GM19240 (cell line): ENCODE results near the gene CDH13.

Source experiments
- DNase-seq: peaks from one replicate; pipeline ENCODE4 v3.0.0; 2011; ENCODE audit warnings: low spot score; ENCODE audit not compliant: insufficient read length

The CDH13 gene

GRCh38 chr16:82782715-82783251 is 156.0 kb downstream of the CDH13 start:
- no peak for DNase-seq

DNA sequence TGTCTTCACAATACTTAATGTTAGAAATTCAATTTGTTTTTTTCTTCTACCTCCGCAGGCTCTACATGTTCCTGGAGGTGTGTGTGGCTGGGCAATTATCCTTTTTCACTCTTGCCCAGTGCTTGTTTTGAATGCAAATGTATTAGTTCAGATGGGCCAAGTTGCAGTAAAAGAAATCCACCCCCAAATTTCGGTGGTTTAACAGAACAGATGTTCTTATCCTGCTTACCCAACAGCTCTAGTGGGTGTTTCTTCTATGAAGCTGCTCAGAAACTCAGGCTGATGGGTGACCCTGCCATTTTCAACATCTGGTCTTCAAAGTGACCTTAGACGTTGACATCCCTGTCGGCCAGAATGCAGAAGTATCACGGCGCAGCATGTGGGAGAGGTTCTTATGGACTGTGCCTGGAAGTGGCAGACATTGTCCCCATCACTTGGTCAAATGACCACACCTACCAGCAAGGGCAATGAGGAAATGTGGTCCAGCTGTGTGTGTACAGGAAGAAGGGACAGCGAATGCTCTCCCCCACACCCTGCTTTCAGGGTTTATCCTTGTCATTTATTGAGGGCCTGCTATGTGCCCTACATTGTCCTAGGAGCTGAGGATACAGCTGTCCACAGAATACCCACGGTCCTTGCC is 157.3 kb downstream of the CDH13 start:
- no peak for DNase-seq

GRCh38 chr16:82784573-82784968 is 157.8 kb downstream of the CDH13 start:
- DNase-seq: no peak

DNA sequence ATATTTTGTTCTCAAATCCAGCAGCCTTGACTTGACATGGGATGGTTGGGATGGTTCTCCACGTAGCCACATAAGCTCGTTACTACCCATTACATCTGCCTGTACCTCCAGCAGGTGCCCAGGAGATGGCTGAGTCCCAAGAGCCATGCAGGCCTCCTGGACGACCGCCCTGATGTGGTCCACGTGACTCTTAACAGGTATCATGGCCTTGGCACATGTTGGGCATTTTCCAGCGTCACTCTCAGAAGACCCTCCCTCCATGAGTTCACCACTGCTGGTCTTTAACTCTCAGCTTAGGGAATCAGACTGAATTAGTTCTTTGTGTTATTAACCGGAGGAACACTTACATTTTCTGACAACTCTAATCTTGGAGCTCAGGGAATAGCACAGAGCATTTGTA is 161.5 kb downstream of the CDH13 start:
- DNase-seq: no peak

GRCh38 chr16:82788919-82789318 is 162.2 kb downstream of the CDH13 start:
- no peak for DNase-seq

- no peak for DNase-seq
Measured at GRCh38 chr16:82792693-82793092, 165.9 kb downstream of the CDH13 start.

- no peak for DNase-seq
Measured at GRCh38 chr16:82793528-82794245, 166.9 kb downstream of the CDH13 start.

DNA sequence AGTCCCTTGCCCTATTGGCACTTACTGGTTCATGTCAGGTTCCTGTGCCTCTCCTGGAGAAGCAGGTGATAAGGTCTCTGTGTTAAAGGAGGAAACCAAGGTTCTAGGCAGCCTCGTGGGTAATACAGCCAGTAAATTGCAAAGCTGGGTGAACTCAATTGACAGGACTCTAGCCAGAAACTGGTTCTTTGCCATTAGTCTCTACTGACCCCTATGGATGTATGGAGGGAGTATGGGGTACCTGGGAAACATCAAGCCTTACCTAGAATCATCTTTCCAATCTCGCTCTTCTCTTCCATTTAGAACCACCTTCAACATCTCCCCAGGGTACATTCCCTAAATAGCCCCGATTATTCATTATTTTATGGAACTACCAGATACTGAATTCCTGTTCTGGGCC is 169.3 kb downstream of the CDH13 start:
- DNase-seq: no peak

- DNase-seq: no peak
Measured at GRCh38 chr16:82801361-82801760, 174.6 kb downstream of the CDH13 start.

DNA sequence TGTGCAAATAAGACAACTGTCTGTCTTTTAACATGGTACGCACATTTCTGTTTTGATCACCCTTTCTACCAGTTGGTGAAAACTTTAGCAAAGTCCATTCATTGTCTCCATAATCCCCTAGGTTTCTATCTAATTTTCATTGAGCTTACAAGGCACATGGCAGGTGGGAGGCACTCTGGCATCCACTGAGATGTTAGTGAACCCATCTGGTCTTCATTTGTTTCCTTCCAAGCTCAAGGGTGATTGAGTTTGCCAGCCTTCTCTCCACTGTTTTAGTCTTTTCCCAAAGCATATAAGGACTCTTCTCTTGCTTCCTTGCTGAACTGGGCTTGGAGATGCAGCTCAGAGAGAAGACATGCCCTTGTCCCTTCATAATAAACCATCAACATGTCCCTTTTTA is 179.1 kb downstream of the CDH13 start:
- DNase-seq: no peak

DNA sequence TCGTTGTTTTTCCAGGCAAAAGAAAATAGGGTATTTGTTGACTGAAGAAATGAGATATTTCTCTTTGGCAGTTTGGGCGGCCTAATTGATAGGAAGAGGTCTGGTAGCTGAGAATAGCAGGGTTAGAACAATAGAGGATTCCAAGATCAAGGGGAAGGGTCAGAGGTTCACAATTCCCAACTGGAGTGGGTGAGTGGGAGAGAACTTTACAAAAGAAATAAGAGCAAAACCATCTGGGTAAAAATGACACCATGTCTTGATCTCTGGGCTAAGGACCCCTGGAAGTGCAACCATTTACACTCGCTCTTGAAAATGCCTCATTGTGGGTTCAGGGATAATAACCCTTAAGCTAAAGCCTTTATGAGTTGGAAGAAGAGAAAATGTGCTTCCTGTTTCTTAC is 180.5 kb downstream of the CDH13 start:
- no peak for DNase-seq

- no peak for DNase-seq
Measured at GRCh38 chr16:82808036-82808435, 181.3 kb downstream of the CDH13 start.

DNA sequence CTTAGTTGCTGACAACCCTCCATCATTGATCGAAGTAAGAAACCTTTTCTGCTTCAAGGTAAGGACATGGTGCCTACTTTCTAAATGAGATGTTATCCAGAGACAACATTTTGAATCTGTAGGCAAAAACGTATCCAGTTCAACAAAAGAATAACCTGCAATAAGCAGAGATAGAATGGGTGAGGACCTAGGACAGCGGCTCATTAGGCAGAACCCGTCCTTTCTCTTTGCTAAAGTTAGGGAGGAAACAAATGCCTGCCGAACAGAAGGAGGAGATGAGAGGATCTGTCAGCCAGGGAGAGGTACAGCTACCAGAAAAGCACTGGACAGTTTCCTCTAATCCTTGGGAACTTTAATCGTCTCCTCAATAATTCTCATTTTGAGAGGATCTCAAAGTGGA is 183.3 kb downstream of the CDH13 start:
- no peak for DNase-seq

DNA sequence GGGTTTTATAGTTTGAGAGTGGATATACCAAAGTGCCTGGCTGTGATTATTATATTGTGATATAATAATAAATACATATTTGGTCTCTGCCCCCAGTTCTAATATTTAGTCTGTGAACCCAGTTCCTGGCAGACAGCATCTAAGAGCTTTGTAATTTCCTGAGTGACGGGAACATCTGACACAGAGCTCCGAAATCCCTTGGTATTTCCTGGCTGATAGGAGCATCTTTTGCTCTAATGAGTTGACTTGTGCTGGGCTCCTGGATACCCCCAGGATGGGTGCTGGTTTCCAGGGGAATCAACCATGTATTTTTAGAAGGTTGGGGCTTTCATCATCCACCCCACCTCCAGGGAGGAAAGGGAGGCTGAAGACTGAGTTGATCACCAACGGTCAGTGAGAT is 187.3 kb downstream of the CDH13 start:
- no peak for DNase-seq

GRCh38 chr16:82819286-82819685 is 192.5 kb downstream of the CDH13 start:
- no peak for DNase-seq

- no peak for DNase-seq
Measured at GRCh38 chr16:82820855-82821254, 194.1 kb downstream of the CDH13 start.

DNA sequence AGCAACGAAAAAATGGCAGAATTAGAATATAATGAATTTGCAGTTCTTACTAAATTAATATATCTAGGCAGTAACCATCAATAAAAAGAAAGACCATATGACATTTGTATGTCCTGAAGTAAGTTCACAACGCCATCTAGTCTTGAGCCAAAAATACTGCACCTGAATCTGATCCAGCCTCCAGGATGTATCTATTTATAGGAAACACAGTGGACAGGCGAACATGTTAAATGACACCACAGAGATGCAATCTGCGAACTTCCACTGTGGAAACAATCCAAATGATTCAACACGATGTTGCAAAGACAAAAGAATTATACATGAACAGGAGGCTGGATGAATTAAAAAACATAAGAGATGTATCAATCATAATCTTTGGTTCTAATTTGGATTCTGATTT is 197.6 kb downstream of the CDH13 start:
- DNase-seq: no peak

DNA sequence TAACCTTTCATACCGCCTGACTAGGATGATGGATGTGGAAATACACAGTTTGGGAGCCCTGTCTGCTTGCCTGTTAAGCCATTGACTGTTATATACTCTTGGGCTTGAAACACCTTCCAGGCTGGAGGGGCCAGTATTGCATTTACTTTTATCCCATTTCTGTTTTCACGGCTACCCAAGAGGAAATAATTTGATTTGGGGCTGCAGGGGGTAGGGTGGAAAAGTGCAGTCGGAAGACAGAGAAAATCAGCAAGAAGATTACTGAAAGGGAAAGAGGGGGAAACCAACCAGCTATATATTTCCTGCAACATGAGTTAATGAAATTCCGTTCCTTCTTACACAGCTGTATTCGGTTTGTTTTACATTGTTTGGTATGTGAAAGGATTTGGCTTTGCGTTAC is 202.5 kb downstream of the CDH13 start:
- no peak for DNase-seq

DNA sequence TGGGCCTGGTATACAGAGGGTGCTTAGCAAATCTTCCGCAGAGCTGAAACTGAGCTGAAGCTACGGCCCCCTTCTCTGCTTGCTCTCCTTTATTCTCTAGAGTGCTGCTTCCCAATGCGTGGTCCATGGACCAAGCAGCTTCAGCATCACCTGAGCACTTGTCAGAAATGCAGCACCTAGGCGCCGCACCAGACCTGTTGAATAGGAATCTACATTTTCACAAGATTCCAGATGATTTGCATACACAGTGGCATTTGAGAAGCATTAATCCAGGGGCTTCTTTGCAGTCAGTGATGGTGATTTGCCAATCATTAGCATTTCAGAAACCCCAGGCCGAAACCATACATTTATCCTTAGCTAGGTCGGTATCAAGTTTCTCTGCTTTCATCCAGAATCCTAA is 204.2 kb downstream of the CDH13 start:
- DNase-seq: no peak

DNA sequence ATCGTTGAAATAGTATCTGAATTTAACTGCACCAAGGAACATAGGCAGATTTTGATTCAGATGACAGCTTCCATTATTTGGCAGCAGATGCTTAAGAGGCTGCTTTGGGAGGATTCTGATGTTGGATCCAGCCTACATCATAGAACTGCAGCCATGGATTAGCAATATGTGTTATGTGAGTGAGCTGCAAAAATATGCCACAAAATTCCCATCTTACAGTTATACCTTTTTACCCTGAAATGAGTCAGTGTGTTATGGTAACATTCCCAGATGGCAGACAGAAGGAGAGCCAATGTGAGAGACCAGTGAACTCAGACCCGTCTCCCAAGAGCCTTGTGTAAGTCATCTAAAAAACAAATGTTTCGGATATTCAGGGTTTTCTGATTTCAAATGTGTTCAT is 206.1 kb downstream of the CDH13 start:
- no peak for DNase-seq

GRCh38 chr16:82833378-82833993 is 206.7 kb downstream of the CDH13 start:
- DNase-seq: no peak

DNA sequence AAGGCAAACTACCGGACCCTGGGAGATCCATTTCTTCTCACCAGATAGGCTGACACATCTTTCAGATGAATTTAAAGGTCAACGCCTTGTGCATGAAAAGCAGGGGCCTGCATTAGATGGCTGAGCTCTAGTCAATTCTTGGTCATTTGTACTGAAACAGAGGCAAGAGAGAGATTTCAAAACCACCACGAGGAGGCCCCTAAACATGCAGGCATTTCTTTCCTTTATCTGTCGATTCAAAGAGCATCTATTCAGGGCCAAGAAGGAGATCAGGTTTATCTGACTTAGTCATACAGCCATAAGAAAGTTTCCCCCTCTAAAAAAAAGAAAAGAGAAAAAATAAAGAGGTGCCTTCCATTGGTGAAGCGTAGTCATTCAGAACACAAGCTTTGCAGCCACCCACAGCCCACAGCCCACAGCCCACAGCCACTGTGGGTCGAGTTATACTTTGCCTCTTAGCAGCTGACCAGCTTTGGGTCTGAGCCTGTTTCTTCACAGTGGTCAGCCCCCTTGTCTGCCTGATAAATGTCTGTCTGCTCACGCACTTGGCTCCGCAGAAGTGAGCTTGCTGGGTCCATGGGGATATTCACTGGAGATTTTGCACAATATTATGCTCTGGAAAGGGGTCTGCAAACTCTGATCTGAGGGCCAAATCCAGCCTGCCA is 207.5 kb downstream of the CDH13 start:
- DNase-seq: no peak
